NB4 (cell line): Measurements from ENCODE around the gene CACNA1B.

Source experiments
- MAX ChIP-seq: IDR thresholded peaks from 2 replicates; pipeline ENCODE4 v1.6.1; 2011; ENCODE audit warnings: low read depth, low read length
- POLR2A ChIP-seq: IDR thresholded peaks from 2 replicates; pipeline ENCODE4 v1.6.1; 2011; ENCODE audit warnings: mild to moderate bottlenecking; ENCODE audit not compliant: insufficient read length; ENCODE audit errors: extremely low read depth
- TF ChIP-seq, protein P1 (sequence below): IDR thresholded peaks from one replicate; pipeline ENCODE4 v1.5.1; 2012; ENCODE audit warnings: low read depth, low read length

DNA sequence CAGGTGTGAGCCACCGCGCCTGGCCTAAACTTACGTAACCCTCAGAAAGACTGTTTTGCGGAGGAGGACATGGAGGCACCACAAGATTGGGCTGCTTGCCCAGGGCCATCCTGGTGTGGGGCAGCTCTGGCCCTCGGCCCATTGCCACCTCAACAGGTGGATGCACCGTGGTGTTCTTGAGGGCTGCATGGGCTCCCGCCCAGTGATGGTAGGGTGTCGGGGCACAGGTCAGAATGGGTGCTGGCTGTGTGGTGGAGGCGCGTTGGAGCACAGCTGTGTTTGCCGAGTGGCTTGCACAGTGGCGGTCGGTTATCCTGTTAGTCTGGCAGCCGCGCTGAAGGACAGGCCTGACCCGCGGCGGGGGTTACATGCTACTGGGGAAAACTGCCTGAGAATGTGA, 196.9 kb downstream of the CACNA1B start:
- no peak for TF ChIP-seq POLR2A
- TF ChIP-seq, protein P1, sequence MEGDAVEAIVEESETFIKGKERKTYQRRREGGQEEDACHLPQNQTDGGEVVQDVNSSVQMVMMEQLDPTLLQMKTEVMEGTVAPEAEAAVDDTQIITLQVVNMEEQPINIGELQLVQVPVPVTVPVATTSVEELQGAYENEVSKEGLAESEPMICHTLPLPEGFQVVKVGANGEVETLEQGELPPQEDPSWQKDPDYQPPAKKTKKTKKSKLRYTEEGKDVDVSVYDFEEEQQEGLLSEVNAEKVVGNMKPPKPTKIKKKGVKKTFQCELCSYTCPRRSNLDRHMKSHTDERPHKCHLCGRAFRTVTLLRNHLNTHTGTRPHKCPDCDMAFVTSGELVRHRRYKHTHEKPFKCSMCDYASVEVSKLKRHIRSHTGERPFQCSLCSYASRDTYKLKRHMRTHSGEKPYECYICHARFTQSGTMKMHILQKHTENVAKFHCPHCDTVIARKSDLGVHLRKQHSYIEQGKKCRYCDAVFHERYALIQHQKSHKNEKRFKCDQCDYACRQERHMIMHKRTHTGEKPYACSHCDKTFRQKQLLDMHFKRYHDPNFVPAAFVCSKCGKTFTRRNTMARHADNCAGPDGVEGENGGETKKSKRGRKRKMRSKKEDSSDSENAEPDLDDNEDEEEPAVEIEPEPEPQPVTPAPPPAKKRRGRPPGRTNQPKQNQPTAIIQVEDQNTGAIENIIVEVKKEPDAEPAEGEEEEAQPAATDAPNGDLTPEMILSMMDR = no peak
- no peak for TF ChIP-seq MAX
